Cardiac fibroblast (primary cell): ENCODE data around the gene TRIM39.
A peak's percentile ranks its signal among the peaks of the same experiment; 100 is the strongest.

Experiments used
- DNase-seq, 2 donors: peaks; one replicate each; pipeline versions ENCODE4 v3.0.0 to v3.0.0-alpha.2; 2010; ENCODE audit warnings: low read depth in 2 of 2
- H3K4me3 ChIP-seq, 2 donors: replicated peaks in 1 of 2; 1 replicate in 1 of 2; 2 replicates in 1 of 2; pipeline ENCODE4 v1.5.1; 2011; ENCODE audit warnings: low read depth in 2 of 2, low read length in 2 of 2, mild to moderate bottlenecking in 2 of 2, moderate library complexity in 1 of 2
- CTCF ChIP-seq: IDR thresholded peaks from one replicate; pipeline ENCODE4 v1.5.1; 2011; ENCODE audit warnings: low read depth, mild to moderate bottlenecking, low read length, inconsistent platforms

Gene TRIM39

GRCh38 chr6:30319146-30319835 lies 7.4 kb upstream of the TRIM39 start:
- no peak for TF ChIP-seq CTCF
- peak in 1 of 2 donors; percentile 18 for DNase-seq

GRCh38 chr6:30321692-30322388 lies 4.9 kb upstream of the TRIM39 start:
- no peak for TF ChIP-seq CTCF
- peak in 1 of 2 donors; percentile 16 for DNase-seq
- no peak overlapping the region for H3K4me3 ChIP-seq

More at GRCh38 chr6:30319146-30319835, 7.4 kb upstream of the TRIM39 start:
- H3K4me3 ChIP-seq, result no peak overlapping the region

DNA sequence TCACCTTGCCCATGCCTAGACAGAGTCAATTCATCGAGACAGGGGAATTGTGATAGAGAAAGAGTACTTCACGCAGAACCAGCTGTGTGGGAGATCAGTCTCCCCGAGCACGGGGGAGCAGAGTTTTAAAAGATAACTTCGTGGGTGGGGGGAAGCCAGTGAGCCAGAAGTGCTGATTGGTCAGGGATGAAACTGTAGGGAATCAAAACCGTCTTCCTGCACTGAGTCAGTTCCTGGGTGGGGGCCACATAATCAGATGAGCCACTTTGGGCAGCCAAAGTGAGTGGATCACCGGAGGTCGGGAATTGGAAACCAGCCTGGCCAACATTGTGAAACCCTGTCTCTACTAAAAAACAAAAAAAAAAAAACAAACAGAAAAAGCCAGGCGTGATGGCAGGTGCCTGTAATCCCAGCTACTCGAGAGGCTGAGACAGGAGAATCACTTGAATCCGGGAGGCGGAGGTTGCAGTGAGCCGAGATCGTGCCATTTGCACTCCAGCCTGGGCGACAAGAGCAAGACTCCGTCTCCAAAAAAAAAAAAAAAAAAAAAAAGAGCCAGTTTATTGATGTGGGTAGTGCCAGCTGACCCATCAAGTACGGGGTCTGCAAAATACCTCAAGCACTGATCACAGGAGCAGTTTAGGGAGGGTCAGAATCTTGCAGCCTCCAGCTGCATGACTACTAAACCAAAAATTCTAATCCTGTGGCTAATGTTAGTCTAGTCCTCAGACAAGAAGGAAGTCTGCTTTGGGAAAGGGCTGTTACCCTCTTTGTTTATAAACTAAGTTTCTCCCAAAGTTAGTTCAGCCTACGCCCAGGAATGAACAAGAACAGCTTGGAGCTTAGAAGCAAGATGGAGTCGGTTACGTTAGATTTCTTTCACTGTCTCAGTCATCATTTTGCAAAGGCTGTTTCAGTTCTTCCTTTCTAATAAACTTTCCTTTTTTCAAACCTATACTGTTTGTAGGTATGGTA lies 3.9 kb upstream of the TRIM39 start:
- TF ChIP-seq CTCF, result no peak
- H3K4me3 ChIP-seq, result no peak overlapping the region
- peak; percentile 46 to 85 for DNase-seq

DNA sequence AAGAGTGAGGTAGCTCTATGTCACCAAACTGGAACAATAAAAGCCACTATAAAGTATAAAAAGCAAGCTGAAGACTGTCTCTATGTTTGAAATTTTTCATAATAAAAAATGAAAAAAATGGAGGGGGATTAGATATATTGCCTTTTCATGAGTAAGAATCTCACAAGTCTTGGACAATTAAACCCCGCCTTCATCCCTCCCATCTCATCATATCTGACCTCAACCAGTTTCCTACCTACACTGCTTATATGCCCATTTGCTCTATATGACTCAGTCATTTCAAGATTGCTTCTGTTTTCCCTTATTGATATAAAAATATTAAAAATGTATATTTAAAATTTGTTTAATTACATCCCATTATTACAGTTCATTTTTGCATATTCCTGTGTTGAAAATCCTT lies 2.9 kb upstream of the TRIM39 start:
- H3K4me3 ChIP-seq, result no peak overlapping the region
- TF ChIP-seq CTCF, result no peak
- DNase-seq, result no peak

GRCh38 chr6:30325150-30325872 lies 1.4 kb upstream of the TRIM39 start:
- TF ChIP-seq CTCF, result no peak
- H3K4me3 ChIP-seq, result peak overlapping the region; percentile 84 to 91
- DNase-seq, result peak; percentile 50 to 65
